ACC112 (cell line): Measurements from ENCODE around the gene C4orf50.

ENCODE experiments used
- H2AFZ ChIP-seq: fragments of 200-600 bp; sonication (generic); one replicate; pipeline ENCODE4 v1.6.0; 2017; ENCODE audit warnings: antibody characterized with exemption, low read length; ENCODE audit not compliant: unreplicated experiment
- H3K27ac ChIP-seq: fragments of 200-600 bp; sonication (generic); 2 replicates; pipeline ENCODE4 v1.5.1; 2014; ENCODE audit warnings: low read depth, mild to moderate bottlenecking, antibody characterized with exemption, low read length, moderate library complexity
- H3K27me3 ChIP-seq: fragments of 200-600 bp; sonication (generic); 2 replicates; pipeline ENCODE4 v1.6.1; 2014; ENCODE audit warnings: mild to moderate bottlenecking, antibody characterized with exemption, low read length, moderate library complexity, mixed read lengths; ENCODE audit not compliant: insufficient read depth
- H3K36me3 ChIP-seq: fragments of 200-600 bp; sonication (generic); 2 replicates; pipeline ENCODE4 v1.6.1; 2016; ENCODE audit warnings: mild to moderate bottlenecking, antibody characterized with exemption, low read length, moderate library complexity, mixed read lengths; ENCODE audit not compliant: insufficient read depth
- H3K4me1 ChIP-seq: fragments of 200-600 bp; sonication (generic); one replicate; pipeline ENCODE4 v1.6.1; 2016; ENCODE audit warnings: low read length, mixed read lengths; ENCODE audit not compliant: insufficient read depth, unreplicated experiment, control insufficient read depth
- H3K4me3 ChIP-seq: fragments of 200-600 bp; sonication (generic); 2 replicates; pipeline ENCODE4 v1.5.1; 2014; ENCODE audit warnings: mild to moderate bottlenecking, low read depth, low read length
- H3K79me2 ChIP-seq: fragments of 200-600 bp; sonication (generic); one replicate; pipeline ENCODE4 v1.6.0; 2016; ENCODE audit warnings: low read length; ENCODE audit not compliant: control insufficient read depth, unreplicated experiment, insufficient read depth

C4orf50 gene

DNA sequence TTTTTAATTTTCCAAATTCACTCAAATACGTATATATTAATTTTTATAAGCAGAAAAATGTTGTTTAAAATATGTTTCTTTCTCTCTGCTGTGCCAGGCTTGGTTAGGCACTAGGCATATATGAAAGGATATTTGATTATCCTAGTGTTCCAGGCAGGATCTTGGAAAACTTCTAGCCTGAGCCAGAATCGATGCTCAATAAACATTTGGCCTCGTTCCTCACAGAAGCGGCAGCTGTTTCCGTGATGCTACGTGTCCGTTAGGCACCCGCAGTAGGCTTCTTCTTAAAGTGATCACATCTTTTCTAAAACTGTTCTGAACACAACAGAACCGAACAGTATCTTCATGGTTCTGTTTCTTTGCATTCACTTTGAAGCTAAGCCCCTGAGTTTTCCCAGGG is 75.3 kb downstream of the C4orf50 start:
- Histone ChIP-seq H3K4me3 (no peak overlapping the region), H3K27me3 (peaks cover 43% of the 10 kb centered on the region), H3K79me2 (no peaks in the 10 kb centered on the region), H3K36me3 (no peaks in the 10 kb centered on the region), H3K4me1 (no peaks in the 10 kb centered on the region), H2AFZ (no peak overlapping the region), H3K27ac (no peak overlapping the region)

DNA sequence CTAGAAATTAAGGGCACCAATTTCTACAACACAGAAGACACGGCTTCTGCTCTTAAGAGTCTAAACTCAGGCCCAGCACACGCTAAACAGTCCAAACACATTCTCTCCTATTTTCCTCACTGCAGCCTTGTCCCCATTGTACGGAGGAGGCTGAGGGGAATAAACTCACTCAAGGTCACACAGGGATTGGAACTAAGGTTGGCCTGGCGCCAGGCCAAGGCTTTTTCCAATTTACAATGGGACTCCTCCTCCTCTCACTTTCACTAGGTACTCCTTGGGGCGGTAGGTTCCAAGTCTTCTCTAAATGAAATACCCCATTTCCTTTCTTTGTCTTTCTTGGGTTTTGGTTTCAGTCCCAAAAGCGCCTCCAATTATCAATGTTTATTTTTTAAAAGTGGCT is 76.6 kb downstream of the C4orf50 start:
- H3K4me1 ChIP-seq, result no peaks in the 10 kb centered on the region
- no peak overlapping the region for H2AFZ ChIP-seq
- H3K4me3 ChIP-seq, result no peak overlapping the region
- peaks cover 43% of the 10 kb centered on the region for H3K27me3 ChIP-seq
- H3K27ac ChIP-seq, result no peak overlapping the region
- no peaks in the 10 kb centered on the region for H3K79me2 ChIP-seq
- no peaks in the 10 kb centered on the region for H3K36me3 ChIP-seq

DNA sequence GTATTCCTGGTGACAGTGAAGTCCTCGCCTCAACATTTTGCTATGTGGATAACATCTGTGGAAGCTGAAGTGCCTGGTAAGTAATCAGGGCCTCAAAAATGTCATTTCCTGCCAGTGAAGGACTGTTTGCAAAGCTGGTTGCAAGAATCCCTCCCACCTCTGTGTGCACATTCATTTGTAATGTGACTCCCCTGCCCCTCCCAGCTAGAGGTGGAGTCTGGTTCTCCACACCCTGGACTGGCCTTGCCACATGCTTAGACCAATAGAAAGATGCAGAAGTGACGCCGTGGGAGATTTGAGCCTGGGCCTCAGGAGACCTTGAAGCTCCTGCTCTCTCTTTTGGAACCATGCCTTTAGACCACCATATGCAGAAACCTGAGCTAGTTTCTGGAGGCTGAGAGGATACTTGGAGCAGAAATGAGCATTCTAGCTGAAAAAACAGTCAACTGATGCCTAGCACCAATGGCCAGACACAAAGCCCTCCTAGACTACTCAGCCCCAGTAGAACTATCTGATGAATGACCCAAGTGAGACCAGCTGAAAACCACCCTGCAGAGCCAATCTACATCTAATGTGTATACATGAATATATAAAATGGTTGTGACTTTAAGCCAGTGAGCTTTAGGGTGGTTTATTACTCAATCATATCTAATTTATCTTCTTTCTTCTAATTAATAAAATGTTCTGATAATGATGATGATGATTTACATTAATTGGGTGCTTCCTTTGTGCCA is 77.6 kb downstream of the C4orf50 start:
- no peak overlapping the region for H3K27ac ChIP-seq
- no peaks in the 10 kb centered on the region for H3K36me3 ChIP-seq
- H3K4me3 ChIP-seq, result no peak overlapping the region
- no peaks in the 10 kb centered on the region for H3K79me2 ChIP-seq
- H2AFZ ChIP-seq, result no peak overlapping the region
- no peaks in the 10 kb centered on the region for H3K4me1 ChIP-seq
- H3K27me3 ChIP-seq, result peaks cover 38% of the 10 kb centered on the region

DNA sequence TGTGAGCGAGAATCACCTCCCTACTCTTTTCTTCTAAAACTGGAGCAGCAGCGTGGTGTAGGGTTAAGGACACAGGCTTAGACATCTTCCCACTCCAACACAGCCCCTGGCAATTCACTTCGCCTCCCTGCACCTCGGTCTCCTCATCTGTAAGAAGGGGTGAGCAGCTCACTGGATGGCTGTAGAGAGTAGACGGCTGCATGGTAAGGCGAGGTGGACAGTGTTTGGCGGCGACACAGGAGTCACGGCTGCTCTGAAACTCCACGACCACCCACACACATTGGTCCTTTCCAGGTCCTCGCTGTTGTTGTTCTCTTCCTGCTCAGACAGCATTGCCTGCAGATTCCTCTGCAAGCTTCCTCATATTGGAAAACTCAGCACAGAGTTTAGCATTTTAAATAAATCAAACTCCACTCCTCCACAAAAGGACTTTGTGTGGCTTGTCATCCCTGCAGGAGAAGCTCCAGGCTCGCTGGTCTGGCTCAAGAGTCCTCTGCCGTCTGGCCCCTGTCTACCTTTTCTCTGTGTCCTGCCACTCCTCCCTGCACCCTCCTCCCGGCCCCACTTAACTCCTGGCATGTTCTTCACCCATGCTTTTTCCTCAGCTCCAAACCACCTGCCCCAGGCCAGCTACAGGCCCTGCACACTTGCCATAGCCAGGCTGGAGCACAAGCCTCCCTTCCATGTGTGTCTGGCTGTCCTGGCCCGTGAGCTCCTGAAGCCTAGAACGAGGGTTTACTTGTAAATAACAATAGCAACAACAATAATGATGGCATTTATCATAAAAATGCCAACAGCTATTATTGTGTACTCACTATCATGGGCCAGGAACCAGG is 84.0 kb downstream of the C4orf50 start:
- Histone ChIP-seq H3K4me3 (no peak overlapping the region), H3K79me2 (no peaks in the 10 kb centered on the region), H3K36me3 (no peaks in the 10 kb centered on the region), H2AFZ (no peak overlapping the region), H3K27me3 (peaks cover 51% of the 10 kb centered on the region), H3K27ac (no peak overlapping the region), H3K4me1 (no peaks in the 10 kb centered on the region)

DNA sequence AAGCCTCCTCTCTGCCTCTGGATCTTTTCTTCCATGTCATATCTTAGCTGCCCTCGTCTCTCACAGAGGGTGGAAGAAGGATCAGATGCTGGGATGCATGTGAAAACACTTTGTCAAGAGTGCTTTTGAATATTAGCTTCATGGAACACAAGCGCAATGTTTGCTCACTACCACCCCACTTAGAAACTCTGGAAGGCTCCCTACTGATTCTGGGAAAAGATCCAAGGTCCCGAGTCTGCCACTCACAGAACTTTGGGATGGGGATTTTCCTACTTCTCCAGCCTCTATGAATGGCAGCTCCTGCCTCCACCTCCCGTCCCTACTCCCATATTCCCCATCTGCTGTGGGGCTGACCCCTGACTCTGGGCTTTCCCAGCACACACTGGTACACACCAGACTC is 85.1 kb downstream of the C4orf50 start:
- peaks cover 62% of the 10 kb centered on the region for H3K27me3 ChIP-seq
- no peaks in the 10 kb centered on the region for H3K79me2 ChIP-seq
- no peak overlapping the region for H3K4me3 ChIP-seq
- no peak overlapping the region for H3K27ac ChIP-seq
- H2AFZ ChIP-seq, result no peak overlapping the region
- H3K36me3 ChIP-seq, result no peaks in the 10 kb centered on the region
- no peaks in the 10 kb centered on the region for H3K4me1 ChIP-seq

DNA sequence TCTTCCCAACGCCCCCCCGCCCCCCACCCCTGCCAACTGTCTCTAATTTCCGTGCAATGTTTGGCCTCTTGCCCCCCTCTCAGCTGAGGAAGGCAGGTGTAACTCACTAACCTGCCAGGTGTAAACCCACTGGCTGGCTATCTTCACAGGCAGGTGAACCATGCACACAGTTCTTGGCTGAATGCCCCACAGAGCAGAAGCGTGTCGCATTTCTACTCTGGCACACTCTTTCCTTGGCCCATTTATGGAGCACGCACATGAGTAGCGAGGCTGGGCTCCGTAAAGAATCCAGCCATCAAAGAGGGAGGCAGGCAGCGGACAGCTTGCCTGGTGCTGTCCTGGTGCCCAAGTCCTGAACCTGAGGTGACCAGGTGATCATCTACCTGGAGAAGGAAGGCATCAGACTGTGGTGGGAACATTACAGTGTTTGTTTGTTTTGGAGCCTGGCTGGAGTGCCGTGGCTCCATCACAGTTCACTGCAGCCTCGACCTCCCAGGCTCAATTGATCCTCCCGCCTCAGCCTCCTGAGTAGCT is 86.1 kb downstream of the C4orf50 start:
- Histone ChIP-seq H3K4me3 (no peak overlapping the region), H2AFZ (no peak overlapping the region), H3K79me2 (no peaks in the 10 kb centered on the region), H3K4me1 (no peaks in the 10 kb centered on the region), H3K27ac (no peak overlapping the region), H3K36me3 (no peaks in the 10 kb centered on the region), H3K27me3 (peaks cover 72% of the 10 kb centered on the region)

DNA sequence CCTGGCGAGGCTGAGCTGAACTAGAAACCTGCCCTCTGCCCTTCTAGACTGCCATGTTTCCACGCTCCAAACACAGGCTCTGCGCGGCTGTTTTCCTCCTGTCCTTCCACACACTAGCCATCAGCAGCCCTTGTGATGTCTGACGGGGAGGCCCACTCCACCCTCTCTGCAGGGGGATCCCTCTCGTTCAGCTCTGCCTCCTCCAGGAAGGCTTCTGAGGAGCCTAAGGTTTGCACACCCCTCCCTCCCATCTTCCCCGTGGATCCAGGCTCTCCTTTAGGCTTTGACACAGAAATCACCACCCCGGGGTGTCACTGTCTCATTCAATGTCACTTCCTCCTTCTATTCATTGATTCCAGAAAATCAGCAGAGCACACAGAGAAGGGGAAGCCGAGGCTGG is 86.7 kb downstream of the C4orf50 start:
- Histone ChIP-seq H2AFZ (no peak overlapping the region), H3K27ac (no peak overlapping the region), H3K4me1 (no peaks in the 10 kb centered on the region), H3K79me2 (no peaks in the 10 kb centered on the region), H3K27me3 (peaks cover 78% of the 10 kb centered on the region), H3K36me3 (no peaks in the 10 kb centered on the region), H3K4me3 (no peak overlapping the region)

DNA sequence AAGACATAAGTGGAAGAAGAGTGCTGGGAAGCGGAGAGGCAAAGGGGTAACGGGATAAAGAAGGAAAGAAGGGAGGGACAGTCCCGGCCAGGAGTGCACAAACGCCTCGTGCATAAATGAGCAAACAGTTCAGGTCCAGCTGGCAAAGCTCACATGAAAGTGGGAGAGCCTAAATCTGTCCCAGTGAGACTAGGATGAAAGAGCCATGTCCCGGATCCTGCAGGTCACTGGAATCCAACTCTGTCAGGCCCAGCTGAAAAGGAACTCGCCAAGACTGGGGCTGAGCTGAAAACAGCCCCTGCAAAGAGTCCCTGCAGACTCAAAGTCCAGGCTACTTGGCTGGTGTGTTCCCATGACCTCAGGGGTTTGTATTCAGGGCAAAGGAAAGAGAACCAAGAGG is 87.4 kb downstream of the C4orf50 start:
- Histone ChIP-seq H3K79me2 (no peaks in the 10 kb centered on the region), H3K27ac (no peak overlapping the region), H3K4me3 (no peak overlapping the region), H3K4me1 (no peaks in the 10 kb centered on the region), H3K27me3 (peaks cover 78% of the 10 kb centered on the region), H3K36me3 (no peaks in the 10 kb centered on the region), H2AFZ (no peak overlapping the region)

DNA sequence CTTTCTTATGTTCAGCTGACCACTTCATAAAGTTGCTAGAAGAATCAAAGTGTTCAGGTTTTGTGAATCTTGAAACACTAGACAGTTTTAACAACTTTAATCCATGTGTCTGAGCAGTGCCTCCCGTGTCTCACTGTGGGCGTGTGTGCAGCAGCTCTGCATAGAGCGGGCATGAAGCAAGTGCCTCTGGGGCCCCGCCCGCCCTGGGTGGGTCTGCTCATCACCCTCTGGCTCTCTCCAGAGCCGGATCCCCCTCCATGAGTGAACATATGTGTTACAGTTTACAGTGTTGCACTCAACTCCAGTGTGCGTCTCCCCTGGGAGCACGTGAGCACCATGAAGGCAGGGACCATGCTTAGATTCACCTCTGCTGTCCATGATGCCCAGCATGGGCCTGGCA is 87.8 kb downstream of the C4orf50 start:
- Histone ChIP-seq H3K4me3 (no peak overlapping the region), H2AFZ (no peak overlapping the region), H3K27me3 (peaks cover 78% of the 10 kb centered on the region)

DNA sequence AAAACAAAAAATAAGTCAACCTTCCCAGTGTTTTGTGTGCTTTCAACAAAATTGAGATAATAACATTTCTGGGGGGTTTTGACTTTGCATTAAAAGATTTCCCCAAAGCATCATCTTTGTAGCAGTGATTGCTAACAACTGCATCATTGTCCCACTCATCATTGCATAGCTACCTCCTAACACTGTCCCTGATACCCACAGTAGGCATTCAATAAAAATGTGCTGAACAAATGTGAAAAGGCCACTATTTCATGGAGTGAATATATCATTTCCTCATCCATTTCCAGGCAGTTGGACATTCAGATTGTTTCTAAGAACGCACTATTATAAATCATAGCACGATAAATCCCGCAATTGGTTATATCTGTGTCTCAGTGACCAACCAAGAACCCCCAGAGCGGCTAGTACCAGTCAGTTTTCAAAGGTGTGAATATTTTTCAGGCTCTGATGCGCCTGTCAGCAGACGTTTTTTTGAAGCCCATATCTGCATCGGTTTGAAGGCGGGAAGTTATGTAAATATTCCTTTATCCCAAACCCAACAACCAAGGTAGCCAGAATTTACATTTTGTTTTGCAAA is 89.3 kb downstream of the C4orf50 start:
- Histone ChIP-seq H3K36me3 (no peaks in the 10 kb centered on the region), H3K4me3 (no peak overlapping the region), H2AFZ (no peak overlapping the region), H3K79me2 (no peaks in the 10 kb centered on the region), H3K27me3 (peaks cover 70% of the 10 kb centered on the region), H3K27ac (no peak overlapping the region), H3K4me1 (no peaks in the 10 kb centered on the region)

More for the DNA sequence above, 87.8 kb downstream of the C4orf50 start:
- H3K4me1 ChIP-seq, result no peaks in the 10 kb centered on the region
- H3K27ac ChIP-seq, result no peak overlapping the region
- no peaks in the 10 kb centered on the region for H3K79me2 ChIP-seq
- no peaks in the 10 kb centered on the region for H3K36me3 ChIP-seq
